HG03066 (cell line): ENCODE results near the gene DACH1.

ENCODE experiments used
- ATAC-seq: cut with Tn5 transposase; IDR thresholded peaks from one replicate; pipeline ENCODE4 v1.9.1; 2021; ENCODE audit warnings: low read depth; ENCODE audit not compliant: unreplicated experiment

DACH1 gene

DNA sequence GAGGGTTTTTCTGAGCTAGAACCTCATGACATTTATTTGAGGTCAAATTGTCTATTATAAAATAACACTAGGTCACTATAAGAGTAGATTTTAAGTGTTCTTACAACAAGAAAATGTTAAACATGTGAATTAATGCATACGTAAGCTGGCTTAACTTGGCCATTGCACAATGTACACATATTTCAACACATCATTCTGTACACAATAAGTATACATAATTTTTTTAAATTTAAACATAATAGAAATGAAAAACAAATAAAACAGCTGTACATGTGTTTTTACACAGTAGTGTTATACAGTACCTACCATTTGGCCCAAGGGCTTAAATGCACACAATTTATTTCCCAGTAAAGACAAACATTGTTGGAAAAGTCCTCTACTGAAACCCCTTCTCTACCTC is 269.9 kb downstream of the DACH1 start:
- ATAC-seq: no peak

GRCh38 chr13:71596116-71596515 is 270.9 kb downstream of the DACH1 start:
- no peak for ATAC-seq

- ATAC-seq: no peak
Observed at GRCh38 chr13:71593566-71593965, 273.4 kb downstream of the DACH1 start.

GRCh38 chr13:71591374-71591773 is 275.6 kb downstream of the DACH1 start:
- ATAC-seq: no peak

DNA sequence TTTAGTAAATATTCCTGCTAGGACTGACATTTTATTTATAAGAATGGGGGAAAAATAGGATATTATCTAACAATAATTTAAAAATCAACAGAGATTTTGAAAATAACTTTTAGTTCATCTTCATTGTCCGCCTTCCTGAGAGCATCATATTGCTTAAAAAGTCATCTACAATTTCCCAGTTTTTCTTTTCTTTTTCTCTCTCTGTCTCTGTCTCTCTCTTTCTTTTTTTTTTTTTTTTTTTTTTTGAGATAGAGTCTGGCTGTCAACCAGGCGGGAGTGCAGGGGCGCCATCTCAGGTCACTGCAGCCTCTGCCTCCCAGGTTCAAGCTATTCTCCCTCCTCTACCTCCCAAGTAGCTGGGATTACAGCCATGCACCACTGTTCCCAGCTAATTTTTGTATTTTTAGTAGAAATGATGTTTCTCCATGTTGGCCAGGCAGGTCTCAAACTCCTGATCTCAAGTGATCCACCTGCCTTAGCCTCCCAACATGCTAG is 276.3 kb downstream of the DACH1 start:
- no peak for ATAC-seq

DNA sequence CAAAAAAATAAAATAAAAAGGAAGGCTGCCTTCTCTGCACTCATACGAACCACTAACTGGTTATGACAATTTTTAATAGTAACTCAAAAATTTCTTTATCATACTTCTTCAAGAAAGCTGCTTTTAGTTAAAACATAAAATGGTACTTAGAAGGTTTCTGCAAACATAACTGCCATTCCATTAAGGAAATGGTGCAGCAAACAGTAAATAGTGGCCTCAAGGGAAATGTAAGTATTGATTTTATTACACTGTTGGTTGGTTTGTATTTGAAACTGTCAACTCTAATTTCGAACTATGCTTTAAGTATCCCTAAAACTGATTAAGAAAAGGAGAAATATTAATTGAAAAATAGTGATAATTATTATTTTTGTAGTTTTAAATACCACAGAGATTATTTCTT is 278.0 kb downstream of the DACH1 start:
- no peak for ATAC-seq

DNA sequence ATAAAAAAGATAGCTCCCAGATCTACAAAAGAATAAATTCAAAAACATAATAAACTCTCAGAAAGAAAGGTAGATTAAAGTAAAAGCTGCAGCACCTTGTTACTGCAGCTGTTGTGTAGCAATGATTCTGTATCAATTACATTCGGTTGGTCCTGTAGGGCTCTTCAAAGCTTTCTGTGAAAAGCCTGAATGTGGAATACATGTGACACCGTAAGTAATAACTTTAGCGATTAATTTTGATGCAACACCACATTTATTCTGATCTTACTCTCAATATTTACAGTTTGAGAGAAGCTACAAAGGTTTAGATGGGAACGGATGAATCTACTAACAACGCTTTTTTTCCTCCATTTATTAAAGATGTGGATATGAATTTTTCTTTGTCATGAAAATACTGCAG is 279.2 kb downstream of the DACH1 start:
- no peak for ATAC-seq

DNA sequence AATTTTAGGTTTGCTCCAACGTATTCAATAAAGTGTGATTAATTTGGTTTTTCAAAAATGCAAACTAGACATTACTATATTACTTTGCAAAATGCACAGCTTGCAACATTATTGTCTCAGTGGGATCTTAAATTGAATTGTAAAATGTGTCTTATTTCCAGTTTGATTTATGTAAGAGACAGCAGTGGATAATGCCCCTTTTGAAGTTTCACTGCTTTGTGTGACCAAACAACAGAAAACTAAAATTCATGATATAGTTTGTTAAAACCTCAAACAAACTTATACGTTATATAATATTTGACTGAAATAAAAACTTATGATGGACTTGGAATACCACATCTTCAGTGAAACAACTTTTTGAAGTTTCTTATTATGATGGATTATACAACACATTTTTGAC is 279.8 kb downstream of the DACH1 start:
- no peak for ATAC-seq

DNA sequence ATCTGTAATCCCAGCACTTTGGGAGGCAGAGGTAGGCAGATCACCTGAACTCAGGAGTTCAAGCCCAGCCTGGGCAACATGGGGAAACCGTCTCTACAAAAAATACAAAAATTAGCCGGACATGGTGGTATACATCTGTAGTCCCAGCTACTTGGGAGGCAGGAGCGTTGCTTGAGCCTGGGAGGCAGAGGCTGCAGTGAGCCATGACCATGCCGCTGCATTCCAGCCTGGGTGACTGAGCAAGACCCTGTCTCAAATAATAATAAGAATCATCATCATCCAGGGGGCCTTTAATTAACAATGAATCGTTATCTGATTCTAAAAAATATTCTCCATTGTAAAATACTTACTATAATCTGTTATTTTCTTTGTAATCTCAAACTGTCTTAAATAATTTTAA is 283.4 kb downstream of the DACH1 start:
- ATAC-seq: no peak

- ATAC-seq: no peak
Observed at GRCh38 chr13:71580614-71581013, 286.4 kb downstream of the DACH1 start.

DNA sequence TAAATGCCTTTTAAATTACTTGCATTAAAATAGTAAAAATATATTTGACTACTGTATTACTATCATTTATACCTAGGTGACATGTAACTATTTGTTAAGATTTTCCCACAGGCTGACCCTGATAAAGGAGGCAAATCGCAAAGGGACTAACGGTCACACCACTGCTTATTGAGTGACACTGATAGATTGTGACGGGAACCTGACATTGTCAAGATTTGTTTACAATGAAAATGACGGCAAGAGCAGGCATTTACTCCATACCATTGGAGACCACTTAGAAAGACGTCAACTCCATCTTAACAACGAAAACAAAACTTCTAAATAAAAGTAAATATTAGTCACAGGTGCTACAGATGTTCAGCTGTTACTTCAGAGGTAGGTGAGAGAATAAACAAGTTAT is 289.0 kb downstream of the DACH1 start:
- no peak for ATAC-seq

DNA sequence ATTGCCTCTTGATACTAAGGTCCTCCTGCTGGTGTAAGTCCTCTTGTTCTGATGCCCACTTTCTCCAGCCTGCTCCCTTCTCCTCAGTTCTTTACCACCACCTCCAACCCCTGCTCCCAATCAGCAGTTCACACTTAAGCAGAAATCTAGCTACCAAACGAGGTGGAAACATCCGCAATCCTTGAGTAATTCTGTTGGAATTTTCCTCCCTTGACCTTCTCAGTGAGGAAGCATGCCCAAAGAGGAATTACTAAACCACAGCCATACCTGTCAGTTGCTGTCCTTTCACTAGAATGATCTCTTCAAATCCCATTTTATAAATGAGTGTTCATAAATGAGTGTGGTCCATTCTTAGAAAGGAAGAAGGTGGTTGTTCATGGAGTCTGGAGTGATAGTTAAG is 289.9 kb downstream of the DACH1 start:
- ATAC-seq: no peak

DNA sequence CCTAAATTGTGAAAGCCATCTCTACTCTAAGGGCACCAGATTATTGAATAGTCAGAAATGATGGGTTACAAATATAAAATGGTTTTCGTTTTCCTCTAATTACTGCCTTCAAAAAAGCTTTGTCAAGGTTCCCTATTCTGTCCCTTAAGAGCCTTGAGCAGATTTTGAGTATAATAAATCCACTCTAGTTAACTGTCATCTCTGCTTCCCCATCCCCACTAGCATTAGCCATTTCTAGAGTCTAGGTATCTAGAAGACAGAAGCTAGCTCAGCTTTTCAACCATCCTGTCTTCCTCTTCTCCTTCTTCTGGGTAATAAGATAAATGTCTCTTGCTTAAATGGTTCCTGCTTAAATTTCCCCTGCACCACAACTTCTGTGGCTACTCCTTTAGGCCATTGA is 290.4 kb downstream of the DACH1 start:
- ATAC-seq: no peak

DNA sequence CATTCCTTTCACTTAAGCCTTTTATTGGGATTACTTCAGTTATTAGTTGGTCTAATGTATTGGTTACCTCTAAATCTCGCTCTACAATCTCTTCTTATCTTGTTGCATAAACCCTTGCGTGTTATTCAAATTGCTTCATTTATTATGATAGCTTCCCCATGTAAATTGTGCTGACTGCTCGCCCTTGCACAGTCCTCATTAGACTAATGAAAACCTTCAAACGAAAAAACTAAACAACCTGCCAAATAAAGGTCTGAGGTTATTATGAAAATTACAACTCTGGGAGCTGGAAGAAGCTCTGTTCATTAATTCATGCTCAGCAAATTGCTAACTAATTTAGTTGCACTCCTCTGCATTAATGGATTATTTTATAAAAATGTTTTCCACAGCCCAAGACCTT is 320.1 kb downstream of the DACH1 start:
- no peak for ATAC-seq

DNA sequence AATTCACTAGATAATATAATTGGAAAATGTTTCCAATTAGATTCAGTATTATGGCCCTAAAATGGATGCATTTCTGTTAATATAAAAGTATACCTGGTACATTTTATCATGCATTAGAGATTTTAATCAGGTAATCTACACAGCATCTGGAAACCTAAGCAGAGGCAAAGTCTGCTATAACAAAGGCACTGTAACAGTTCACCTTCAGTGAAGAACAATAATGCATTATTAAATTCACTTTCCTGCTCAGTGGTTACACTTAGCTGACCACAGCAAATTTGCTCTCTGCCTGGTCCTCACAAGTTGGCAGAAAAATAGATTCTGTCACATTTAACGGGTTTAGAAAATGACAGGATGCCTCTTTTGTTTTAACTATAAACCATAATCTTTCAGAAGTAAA is 326.9 kb downstream of the DACH1 start:
- ATAC-seq: no peak

GRCh38 chr13:71536201-71536600 is 330.8 kb downstream of the DACH1 start:
- ATAC-seq: no peak

DNA sequence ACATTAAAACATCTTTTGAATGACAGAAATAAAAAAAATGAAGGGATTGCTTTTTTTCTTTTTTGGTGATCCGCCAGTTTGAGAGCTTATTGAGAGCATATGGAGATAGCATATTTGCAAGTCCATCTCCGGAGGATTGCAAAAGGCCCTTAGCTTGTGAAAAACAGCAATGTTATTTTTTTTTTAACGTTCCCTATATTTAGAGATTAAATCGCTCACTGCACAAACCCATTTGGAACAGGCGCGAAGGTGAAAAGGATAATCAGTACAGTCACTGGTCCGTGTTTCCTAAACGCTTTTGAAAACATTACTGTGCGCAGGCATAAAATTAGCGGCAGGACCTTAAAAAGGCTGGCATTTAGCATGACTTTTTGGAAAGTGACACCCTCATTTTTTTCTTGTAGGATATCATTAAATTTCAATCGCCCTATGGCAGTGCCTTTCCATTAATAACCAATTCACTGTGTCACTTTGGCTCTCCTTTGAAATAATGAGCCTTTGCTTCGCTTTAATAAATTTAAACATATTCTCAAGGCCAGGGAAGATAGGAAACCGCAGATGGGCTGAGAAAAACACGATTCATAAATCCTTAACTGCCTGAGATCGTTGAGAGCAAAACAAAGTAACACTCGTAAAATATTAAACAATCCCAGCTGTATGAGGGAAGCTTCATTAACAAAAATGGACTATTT is 342.2 kb downstream of the DACH1 start:
- ATAC-seq: no peak

GRCh38 chr13:71524245-71524612 is 342.8 kb downstream of the DACH1 start:
- no peak for ATAC-seq

DNA sequence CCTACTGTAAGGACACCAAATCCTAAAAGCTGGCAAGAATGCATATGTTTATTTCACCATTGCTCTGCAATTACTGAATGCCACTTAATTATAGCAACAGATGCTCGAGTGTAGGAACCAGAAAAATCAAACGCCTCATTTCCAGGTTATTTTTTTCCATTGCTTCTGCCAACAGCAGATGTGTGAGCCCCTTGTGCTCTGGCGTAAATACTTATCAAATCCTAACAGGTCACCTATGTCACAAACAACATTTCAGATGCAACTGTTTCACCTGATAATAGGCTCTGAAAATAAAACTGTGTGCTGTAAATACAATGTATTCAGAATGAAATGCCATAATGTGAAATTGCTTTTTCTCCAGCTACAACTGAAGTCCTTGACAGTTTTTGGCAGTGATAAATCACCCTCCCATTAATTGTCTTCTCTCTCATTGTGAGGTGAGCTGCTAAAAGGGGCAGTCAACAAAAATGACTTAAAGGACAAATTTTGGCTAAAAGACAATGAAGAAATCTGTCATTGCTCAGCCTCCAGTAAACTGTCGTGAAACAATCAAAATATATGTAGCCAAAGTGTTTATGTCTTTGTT is 344.0 kb downstream of the DACH1 start:
- no peak for ATAC-seq

DNA sequence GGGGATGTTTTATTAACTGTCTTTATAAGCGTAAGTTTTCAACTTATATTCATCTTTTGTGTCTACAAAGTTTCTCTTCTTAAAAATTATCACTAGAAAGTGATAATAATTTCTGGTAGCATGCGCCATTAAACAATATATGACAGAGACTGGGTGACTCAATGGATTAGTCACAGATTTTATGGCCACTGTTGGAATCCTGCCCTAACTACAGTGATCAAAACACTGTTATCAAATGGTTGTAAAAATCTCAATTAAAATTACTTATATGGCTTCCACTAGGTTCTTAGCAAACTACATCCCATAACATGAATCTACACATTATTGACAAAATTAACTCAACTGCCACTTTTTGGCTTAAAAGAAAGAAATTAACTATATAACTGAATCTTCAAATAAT is 350.0 kb downstream of the DACH1 start:
- no peak for ATAC-seq

DNA sequence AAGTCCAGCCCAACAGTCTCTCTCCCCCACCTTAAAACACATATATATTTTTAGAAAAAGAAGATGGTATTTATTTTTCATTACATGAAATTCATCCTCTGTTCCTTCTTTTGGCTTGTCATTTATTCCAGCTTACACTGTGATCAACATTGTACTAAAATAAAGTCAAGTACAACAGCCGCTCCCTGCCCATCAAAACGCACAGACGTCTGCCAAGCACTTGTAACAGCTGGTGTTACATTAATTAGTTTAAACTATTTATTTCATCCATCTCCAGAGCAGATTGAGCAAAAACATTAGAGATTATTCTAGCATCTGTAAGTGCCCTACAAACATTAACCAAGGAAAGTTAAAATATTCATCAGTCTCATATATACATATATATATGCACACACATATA is 350.5 kb downstream of the DACH1 start:
- no peak for ATAC-seq

DNA sequence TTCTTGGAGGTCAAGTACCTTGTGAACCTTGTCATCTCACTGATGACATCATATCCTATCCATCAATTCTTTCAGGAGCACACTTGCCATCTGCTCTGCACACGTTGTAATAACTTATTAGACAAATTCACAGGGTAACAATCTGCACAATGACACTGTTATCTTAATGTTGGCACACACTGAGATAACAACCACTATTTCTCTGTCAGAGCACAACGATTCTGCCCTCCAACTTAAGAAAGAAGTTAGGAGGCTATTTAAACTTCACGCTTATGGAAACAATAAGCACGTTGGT is 351.3 kb downstream of the DACH1 start:
- ATAC-seq: no peak
